ENCODE data around the gene RNASE8.

RNASE8 gene

GRCh38 chr14:21015312-21015711 is 42.3 kb upstream of the RNASE8 start:
- TF ChIP-seq CTCF (IDR thresholded peaks at IDR 0.05; ENCODE audit: low read depth, low read length): no peak
- no peak for TF ChIP-seq EZH2phosphoT487 (IDR thresholded peaks at IDR 0.05; ENCODE audit: low read depth)
- peaks cover 39% of the 10 kb centered on the region for H3K27me3 ChIP-seq (ENCODE audit: low read depth, low read length)
- no peaks in the 10 kb centered on the region for H3K4me1 ChIP-seq (ENCODE audit: low read length)
- no peak overlapping the region for H3K9ac ChIP-seq (ENCODE audit: low read length)
- no peak overlapping the region for H2AFZ ChIP-seq (ENCODE audit: low read depth, low read length)
- H3K4me2 ChIP-seq (ENCODE audit: low read length): no peak overlapping the region
- no peaks in the 10 kb centered on the region for H4K20me1 ChIP-seq (ENCODE audit: insufficient read depth, low read length)
- no peak overlapping the region for H3K27ac ChIP-seq (ENCODE audit: low read length)
- no peaks in the 10 kb centered on the region for H3K9me3 ChIP-seq (ENCODE audit: insufficient read depth, low read length)
- H3K36me3 ChIP-seq (replicated peaks; ENCODE audit: low read depth, low read length): no peaks in the 10 kb centered on the region
- H3K4me3 ChIP-seq (ENCODE audit: low read length): no peak overlapping the region
- H3K79me2 ChIP-seq (ENCODE audit: low read length): no peaks in the 10 kb centered on the region

GRCh38 chr14:21016413-21017190 is 41.0 kb upstream of the RNASE8 start:
- no peaks in the 10 kb centered on the region for H3K79me2 ChIP-seq (ENCODE audit: low read length)
- no peaks in the 10 kb centered on the region for H3K36me3 ChIP-seq (replicated peaks; ENCODE audit: low read depth, low read length)
- H3K4me2 ChIP-seq (ENCODE audit: low read length): no peak overlapping the region
- H4K20me1 ChIP-seq (ENCODE audit: insufficient read depth, low read length): no peaks in the 10 kb centered on the region
- no peaks in the 10 kb centered on the region for H3K9me3 ChIP-seq (ENCODE audit: insufficient read depth, low read length)
- no peak for TF ChIP-seq EZH2phosphoT487 (IDR thresholded peaks at IDR 0.05; ENCODE audit: low read depth)
- no peak for TF ChIP-seq CTCF (IDR thresholded peaks at IDR 0.05; ENCODE audit: low read depth, low read length)
- no peaks in the 10 kb centered on the region for H3K4me1 ChIP-seq (ENCODE audit: low read length)
- H2AFZ ChIP-seq (ENCODE audit: low read depth, low read length): no peak overlapping the region
- no peak overlapping the region for H3K9ac ChIP-seq (ENCODE audit: low read length)
- H3K27me3 ChIP-seq (ENCODE audit: low read depth, low read length): peaks cover 40% of the 10 kb centered on the region
- H3K4me3 ChIP-seq (ENCODE audit: low read length): no peak overlapping the region
- no peak overlapping the region for H3K27ac ChIP-seq (ENCODE audit: low read length)

DNA sequence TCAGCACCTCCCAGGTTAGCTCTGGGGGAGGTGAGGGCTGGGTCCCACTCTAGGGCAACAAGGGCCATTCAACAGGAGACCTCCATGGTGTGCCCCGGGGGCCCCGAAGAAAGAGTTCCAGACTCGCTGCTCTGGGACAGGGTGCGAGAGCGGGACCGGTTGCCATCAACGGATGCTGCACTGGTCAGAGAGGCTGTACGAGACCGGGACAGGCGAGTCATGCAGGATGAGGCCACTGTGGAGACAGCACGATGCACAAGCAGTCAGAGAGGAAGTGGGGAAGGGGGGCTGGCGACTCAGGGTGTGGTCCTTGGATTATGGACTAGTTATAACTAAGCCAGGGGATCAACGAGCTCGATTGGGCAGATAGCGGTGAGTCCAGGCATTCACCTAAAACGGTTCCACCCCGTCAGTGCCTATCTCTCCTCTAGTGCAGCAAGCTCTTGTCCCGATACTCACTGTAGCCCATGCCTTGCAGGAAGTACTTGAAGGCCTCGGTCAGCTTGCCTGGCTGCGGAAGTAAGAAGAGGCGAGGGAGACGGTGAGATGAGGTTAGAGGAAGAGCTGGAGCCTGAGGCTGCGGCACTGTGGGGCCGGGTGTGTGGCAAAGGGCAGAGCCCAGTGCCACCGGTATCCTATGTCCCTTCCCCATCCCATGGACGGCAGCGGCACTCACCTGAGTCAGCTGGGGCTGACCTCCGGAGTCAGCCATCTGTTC is 39.9 kb upstream of the RNASE8 start:
- no peak overlapping the region for H3K4me2 ChIP-seq (ENCODE audit: low read length)
- no peaks in the 10 kb centered on the region for H3K79me2 ChIP-seq (ENCODE audit: low read length)
- no peaks in the 10 kb centered on the region for H3K36me3 ChIP-seq (replicated peaks; ENCODE audit: low read depth, low read length)
- H3K9ac ChIP-seq (ENCODE audit: low read length): no peak overlapping the region
- no peaks in the 10 kb centered on the region for H3K9me3 ChIP-seq (ENCODE audit: insufficient read depth, low read length)
- H2AFZ ChIP-seq (ENCODE audit: low read depth, low read length): no peak overlapping the region
- no peaks in the 10 kb centered on the region for H4K20me1 ChIP-seq (ENCODE audit: insufficient read depth, low read length)
- no peak for TF ChIP-seq CTCF (IDR thresholded peaks at IDR 0.05; ENCODE audit: low read depth, low read length)
- TF ChIP-seq EZH2phosphoT487 (IDR thresholded peaks at IDR 0.05; ENCODE audit: low read depth): no peak
- H3K27me3 ChIP-seq (ENCODE audit: low read depth, low read length): peaks cover 37% of the 10 kb centered on the region
- H3K27ac ChIP-seq (ENCODE audit: low read length): no peak overlapping the region
- H3K4me1 ChIP-seq (ENCODE audit: low read length): no peaks in the 10 kb centered on the region
- H3K4me3 ChIP-seq (ENCODE audit: low read length): no peak overlapping the region

DNA sequence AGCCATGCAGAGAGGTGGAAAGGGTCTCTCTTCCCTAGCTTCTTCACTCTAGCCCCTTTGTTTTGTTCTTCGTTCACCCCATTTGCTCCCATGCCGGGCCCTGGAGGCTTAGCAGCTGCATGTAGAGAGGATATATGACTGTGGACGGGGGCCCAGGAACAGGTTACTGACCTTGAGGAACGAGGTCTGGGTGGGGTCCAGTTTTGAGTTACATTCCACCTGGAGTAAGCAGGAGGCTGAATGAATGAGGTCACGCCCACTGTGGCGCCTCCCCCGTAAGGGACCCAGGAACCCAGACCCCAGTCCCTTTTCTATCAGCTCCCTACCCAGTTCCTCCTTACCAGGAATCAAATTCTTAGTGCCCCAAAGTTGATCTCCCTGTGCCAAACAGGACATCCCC is 39.3 kb upstream of the RNASE8 start:
- H2AFZ ChIP-seq (ENCODE audit: low read depth, low read length): no peak overlapping the region
- H3K4me1 ChIP-seq (ENCODE audit: low read length): no peaks in the 10 kb centered on the region
- TF ChIP-seq CTCF (IDR thresholded peaks at IDR 0.05; ENCODE audit: low read depth, low read length) (no peak), EZH2phosphoT487 (IDR thresholded peaks at IDR 0.05; ENCODE audit: low read depth) (no peak)
- H3K27me3 ChIP-seq (ENCODE audit: low read depth, low read length): peaks cover 37% of the 10 kb centered on the region
- H3K4me3 ChIP-seq (ENCODE audit: low read length): no peak overlapping the region
- no peaks in the 10 kb centered on the region for H3K36me3 ChIP-seq (replicated peaks; ENCODE audit: low read depth, low read length)
- H3K79me2 ChIP-seq (ENCODE audit: low read length): no peaks in the 10 kb centered on the region
- no peak overlapping the region for H3K4me2 ChIP-seq (ENCODE audit: low read length)
- no peak overlapping the region for H3K27ac ChIP-seq (ENCODE audit: low read length)
- no peaks in the 10 kb centered on the region for H4K20me1 ChIP-seq (ENCODE audit: insufficient read depth, low read length)
- no peak overlapping the region for H3K9ac ChIP-seq (ENCODE audit: low read length)
- no peaks in the 10 kb centered on the region for H3K9me3 ChIP-seq (ENCODE audit: insufficient read depth, low read length)

Data from OCI-LY3 (cell line).